Stimulated activated CD4-positive, alpha-beta T cell treated with anti-CD3 and anti-CD28 coated beads, Interleukin-15, amount 100 ng/mL, for 48 hours (primary cell): ENCODE measurements around the gene TGM1.
"Not testable (repeated sequence)": the region's sequence is repeated elsewhere in the genome, so short reads cannot be mapped to it uniquely, and the experiment has no call there.

ENCODE experiments used
- DNase-seq, 2 donors: peaks; one replicate each; pipeline ENCODE4 v3.0.0-alpha.2; 2020; ENCODE audit warnings: low read depth in 2 of 2

TGM1 gene

DNA sequence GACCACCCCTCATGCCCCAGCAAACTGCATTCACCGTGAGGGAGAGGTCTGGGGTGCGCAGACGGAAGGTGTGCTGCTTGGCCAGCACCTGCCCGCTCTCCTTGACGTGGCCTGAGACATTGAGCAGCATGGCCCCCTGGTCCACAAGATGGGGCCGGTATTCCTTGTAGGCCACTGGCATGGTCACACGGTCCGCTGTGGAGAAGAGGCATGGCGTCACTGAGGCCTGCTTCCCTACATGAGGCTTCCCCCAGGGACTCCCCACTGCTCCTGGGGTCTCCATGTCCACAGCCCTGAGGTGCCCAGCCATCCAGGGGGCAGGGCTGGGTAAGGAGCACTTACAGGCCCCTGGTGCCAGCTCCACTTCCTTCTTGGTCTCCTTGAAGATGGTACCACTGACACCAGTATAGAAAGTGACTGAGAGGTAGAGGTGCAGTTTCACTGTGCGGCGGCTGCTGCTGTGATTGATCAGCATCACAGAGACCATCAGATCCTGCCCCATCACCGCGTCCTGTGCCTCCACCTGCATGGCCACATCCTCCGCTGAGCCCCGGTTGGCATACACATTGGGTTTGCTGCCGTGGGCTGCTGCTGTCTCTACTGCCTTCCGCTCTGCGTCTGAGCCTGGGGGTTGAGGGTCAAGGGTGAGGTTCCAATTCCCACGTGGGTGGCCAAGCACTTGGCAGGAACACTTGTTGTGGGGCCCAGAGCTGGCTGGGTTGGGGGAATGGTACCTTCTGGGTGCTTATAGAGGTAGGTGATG, 8.2 kb downstream of the TGM1 start:
- no peak for DNase-seq

DNA sequence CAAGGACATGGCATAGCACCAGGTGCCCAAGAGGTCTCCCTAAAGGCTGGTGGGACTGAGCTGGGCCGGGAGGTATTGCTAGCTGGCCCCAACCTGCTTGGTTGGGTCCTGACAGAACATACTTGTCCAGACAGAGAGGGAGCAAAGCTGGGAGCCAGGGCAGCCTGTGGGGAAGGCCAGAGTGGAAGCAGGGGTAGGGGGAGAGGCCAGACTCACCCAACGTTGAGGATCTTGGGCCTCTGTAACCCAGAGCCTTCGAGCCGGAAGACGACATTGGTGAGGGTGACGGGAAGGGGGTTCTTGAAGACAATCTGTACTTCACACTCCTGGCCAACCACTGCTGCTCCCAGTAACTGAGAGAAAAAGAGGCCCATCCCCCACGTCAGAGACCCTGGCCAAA, 9.0 kb downstream of the TGM1 start:
- no peak for DNase-seq

DNA sequence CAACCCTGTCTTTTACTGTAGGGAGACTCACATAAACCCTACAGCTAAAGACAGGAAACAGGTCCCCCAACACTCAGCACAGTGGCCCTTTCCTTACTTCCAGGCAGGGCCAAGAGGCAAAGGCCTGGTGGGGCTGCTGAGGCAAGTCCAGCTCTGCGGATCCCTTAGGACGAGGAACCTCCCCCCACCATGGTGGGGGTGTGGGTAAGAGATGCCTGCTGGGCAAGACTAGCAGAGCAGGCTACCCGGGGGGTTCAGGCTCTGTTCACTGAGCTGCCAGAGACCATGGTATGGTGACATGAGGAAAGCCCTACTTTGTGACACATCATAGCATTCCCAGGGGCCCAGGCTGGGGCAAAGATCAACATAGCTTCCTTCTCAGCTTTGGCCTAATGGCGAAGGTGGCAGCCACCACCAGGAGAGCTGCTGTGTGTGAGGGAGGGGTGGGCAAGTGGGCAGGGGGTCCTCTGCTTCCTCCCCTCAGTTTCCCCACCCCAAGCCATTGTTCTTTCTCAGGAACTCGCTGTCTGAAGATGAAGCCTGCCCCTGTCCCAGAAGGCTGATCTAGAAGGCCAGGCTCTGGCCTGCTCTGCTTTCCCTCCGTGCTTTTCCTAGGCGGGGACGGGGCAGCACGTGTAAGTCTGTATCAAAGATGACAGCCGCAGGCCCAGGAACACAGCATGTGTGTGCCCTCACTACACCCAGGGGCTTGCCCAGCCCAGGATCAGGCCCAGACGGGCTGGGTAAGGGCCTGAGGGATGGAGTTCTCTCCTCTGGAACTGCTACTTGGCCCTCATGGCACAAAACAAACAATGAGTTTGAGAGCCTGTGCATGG, 10.5 kb downstream of the TGM1 start:
- no peak for DNase-seq

DNA sequence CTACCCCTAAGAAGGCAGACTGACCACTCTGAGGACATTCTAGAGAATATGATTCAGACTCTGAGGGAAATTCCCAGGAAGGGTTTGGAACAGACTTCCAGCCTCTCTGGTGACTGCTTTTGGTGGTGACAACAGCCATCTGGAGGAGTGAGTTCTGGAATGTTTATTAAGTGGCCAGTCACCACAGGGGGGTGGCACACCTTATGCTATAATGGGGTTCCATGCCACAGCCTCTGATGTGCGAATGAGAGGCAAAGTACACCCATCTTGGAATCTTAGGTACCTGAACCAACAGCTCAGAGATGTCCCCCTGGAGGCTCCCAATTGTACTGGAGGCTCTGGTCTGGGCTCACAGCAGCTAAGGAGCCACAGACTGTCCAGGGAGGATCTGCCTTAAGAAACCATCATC, 11.1 kb downstream of the TGM1 start:
- DNase-seq = no peak

DNA sequence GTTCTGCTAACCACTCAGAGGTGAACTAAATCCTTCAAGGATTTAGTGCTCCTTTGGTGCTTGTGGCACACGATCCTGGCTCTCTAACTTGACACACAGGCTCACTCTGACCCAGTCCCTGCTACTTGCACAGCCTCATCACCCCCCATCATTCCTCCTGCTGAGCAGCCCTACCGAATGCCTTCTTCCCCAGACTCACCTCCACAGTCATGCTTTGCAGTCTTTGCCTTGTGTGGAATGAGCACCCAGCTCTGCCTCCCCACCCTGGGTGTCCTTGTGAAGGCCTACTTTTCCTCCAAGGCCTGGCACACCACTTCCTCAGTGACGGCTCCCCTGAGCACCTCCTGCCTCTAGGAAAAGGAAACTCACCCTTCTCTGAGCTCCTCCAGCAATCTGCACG, 12.6 kb downstream of the TGM1 start:
- DNase-seq = no peak

DNA sequence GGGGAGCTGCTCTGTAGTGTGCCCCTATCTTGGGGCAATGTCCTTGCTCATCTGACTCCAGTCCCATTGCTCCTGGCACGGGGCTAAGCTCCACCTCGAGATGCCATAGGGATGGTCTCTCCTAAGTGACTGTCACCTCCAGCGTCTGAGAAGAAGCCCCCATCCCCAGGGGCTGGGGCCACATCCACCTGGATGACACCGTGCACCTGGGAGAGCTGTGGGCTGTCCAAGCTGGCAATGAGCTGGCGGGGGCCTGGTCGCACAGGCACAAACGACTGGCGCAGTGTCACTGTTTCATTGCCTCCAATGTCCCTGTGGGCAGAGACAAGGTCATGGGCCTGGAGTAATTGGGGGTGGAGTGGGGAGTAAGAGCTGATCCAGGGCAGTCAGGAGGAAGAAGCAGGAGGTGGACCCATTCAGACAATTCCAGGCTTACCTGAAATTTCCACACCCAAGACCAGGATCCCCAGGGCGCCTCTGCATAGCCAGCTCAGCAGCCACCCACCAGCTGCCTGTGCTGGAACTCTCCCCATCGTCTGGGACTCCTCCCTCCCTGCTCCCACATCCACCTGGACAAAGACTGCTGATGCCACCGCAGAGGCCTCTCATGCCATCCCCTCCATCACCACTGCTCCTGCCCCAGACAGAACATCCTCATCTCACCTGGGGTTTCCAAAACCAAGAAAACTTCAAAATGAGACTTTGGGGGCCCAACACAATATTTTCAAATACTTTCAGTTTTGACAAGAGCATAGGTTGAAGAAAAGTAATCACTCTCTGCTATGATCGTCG, 13.6 kb downstream of the TGM1 start:
- no peak for DNase-seq

DNA sequence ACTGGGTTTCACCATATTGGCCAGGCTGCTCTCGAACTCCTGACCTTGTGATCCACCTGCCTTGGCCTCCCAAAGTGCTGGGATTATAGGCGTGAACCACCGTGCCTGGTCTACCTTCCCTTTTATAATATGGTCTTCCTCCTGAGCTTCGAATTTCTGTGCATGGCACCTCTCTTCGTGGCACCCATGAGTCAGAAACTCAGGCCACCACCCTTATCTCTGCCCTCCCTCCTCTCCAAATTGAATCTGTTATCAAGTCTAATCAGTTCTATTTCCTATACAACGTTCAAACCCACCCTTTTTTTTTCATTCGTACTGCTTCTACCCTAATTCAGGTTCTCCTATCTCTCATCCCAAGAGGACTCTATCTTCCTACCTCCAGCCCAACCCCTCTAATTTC, 15.6 kb downstream of the TGM1 start:
- no peak for DNase-seq

DNA sequence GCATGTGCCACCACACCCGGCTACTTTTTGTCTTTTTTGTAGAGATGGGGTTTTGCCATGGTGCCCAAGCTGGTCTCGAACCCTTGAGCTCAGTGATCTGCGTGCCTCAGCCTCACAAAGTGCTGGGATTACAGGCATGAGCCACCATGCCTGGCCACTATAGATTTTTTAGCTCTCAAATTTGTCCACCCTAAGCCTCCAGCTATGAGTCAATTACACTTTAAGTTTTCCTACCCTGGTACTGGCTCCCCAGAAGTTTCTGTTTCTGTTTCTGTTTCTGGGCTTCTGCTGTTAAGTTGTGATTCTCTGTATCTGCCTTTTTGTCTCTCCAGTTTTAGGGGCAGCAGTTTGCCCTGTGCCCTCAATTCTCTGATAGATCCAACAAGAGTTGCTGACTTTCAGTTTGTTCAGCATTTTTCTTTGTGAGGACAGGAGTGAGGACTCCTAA, 16.2 kb downstream of the TGM1 start:
- DNase-seq = no peak

DNA sequence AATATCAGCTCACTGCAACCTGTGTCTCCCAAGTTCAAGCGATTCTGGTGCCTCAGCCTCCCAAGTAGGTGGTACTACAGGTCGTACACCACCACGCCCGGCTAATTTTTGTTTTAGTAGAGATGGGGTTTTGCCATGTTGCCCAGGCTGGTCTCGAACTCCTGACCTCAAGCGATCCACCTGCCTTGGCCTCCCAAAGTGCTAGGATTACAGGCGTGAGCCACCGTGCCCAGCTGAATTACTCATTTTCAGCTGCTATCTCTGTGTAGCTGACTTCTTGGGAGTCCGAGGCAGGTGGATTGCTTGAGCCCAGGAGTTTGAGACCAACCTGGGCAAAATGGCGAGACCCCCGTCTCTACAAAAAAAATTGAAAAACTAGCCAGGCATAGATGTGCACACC, 17.6 kb downstream of the TGM1 start:
- DNase-seq = not testable (repeated sequence)

DNA sequence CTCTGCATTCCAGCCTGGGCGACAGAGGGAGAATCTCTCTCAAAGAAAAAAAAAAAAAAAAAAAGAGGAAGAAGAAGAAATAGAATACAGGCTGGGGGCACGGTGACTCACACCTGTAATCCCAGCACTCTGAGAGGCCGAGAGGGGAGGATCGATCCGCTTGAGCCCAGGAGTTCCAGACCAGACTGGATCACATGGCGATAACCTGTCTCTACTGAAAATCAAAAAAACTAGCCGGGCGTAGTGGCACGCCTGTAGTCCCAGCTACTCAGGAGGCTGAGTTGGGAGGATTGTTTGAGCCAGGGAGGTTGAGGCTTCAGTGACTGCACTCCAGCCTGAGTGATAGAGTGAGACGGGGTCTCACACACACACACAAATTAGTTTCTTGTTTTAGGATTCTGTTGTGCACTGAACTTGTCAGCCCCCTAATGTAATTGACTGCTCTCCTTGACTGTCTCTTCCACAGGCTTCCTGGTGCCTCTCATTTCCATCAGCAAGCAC, 19.6 kb downstream of the TGM1 start:
- DNase-seq = no peak

DNA sequence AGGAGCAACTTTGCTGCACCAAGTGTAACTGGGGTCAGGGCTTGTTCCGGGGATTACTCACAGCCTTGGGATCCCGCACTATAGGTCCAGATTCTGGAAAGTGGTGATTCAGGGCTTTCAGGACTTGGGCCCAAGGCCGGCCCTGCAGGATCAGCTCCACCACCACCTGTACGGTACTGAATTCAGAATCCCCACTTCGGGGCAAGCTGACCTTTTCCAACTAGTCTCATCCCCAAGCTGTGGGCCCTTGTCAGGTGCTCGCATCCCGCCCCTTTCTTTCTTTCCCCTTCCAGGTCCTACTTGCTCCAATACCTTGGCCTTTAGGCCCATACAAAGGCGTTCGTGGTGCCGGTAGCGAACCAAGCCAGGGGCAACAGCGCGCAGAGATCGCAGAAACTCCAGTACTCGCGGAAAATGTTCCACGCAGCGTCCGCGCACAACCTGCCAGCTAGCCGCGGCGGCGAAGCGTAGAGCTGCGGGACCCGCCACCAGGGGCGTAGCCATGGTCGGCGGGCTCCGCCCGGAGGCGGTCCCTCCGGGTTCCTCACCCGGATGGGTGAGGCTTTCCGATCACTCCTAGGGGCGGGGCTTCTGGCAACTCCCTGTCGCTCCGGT, 21.0 kb downstream of the TGM1 start:
- peak; percentile 90 to 95 for DNase-seq

DNA sequence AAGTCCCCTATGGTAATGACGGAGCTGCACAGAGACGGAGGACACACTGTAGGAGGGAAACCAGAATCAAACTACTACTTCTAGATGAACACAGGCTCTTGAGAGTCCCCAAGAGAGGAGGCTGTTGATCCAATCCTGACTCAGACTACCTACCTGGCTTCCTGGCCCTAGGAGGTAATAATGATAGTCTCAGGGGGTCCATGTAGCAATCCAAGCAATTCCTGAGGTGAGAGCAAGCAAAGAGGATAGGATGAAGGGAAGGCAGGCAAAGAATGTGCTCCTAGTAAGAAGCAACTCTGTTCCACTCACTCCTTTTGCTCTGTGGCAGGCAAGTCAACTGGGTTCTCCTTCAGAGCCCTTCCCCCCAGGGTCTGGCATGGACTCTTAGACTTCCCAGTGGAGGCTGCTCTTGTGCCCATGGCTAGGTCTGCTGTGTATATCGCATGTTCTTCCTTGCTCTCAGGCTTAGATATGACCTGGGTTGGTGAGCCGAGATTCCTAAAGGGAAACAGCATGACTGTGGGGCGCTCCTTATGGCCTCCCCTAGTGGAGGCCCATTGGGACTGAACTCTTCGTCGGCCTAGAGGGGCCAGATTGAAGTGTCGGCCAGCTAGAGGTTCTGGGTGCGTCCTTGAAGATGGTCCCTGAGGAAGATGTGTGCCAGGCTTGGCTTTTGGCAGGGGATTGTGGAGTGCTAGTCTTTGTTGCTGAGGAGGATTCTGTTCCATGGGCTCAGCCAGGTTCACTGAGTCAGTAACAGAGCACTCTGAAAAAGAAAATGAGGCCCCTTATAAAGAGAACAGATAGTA, 22.7 kb downstream of the TGM1 start:
- no peak for DNase-seq

DNA sequence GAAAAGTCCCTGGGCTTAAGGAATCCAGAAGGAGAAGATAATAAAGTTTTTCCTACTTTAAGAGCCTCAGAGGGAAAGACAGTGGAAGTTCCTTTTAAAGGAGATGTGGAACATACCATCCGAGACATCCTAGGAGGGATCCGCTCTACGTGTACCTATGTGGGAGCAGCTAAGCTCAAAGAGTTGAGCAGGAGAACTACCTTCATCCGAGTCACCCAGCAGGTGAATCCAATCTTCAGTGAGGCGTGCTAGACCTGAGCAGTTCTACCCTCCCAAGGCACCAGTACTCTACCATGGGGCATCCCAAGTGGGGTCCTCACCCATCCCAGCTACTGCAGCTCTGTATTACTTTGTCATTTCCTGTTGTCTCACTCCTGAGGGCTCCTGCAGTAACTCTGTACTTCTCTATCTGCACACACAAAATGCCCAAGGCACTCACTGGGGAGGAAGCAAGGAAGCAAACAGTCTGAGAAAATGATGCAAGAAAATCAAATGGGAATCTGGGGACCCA, 24.4 kb downstream of the TGM1 start:
- DNase-seq = no peak

DNA sequence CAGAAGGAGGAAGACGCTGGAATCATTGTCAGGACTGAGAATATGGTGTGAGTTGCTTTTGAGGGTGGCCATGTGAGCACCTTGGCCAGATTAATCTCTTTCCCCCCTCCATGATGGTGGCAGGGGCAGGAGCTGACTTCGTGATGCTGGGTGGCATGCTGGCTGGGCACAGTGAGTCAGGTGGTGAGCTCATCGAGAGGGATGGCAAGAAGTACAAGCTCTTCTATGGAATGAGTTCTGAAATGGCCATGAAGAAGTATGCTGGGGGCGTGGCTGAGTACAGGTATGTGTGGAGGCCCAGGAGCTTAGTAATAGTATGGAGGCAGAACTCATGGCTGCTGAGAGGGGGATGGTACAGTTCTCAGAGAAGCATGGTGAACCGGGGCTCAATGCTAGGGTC, 24.9 kb downstream of the TGM1 start:
- no peak for DNase-seq

DNA sequence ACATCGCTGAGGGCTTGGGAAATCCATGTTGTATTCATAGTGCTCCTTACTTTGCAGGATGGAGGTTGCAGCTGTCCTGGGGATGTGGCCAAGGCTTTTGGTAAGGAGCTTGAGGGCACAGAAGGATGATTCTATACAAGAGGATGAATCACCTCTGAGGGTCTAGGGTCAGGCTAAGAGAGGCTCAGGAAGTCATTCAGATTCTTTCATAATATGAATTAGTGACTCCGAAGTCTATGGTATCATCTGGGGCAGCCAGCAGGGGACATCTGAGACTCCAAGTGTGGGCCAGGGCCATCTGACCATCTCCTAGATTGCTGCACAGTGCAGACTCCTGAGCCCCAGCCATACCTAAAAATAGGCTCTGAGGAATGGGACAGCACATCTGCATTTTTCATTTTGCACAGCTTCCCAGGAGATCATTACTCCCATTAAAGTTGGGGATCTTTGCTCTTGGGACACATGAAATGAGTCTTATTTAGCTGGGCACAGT, 25.5 kb downstream of the TGM1 start:
- no peak for DNase-seq

DNA sequence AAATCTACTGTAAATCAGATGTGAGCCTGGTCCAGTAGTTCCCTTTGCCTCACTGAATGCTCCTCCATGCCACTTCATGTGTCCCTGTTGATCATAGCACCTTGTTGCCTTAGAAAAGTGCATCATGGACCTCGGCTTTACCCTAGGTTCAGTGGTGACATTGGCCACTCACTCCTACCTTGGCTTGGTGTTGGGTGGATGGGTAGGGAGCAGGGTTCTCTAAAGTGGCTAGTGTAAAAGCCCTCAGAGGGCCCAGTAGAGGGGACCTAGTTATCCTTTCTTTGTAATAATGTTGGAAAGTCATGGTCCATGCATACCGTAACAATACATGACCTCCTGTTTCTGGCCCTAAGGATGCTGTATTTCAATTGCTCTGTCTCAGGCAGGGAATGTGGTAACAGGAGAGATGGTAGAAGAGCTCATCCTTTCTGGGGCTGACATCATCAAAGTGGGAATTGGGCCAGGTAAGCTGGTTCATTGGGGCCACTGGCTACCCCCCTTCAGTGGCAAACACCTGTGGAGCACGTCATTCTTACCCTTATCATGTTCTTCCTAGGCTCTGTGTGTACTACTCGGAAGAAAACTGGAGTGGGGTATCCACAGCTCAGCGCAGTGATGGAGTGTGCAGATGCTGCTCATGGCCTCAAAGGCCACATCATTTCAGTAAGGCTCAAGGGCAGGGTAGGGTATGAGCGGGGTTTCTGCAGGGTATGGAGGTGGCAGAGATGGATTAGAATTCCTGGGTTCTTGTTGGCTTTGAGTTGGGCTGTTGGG, 26.1 kb downstream of the TGM1 start:
- DNase-seq = no peak

DNA sequence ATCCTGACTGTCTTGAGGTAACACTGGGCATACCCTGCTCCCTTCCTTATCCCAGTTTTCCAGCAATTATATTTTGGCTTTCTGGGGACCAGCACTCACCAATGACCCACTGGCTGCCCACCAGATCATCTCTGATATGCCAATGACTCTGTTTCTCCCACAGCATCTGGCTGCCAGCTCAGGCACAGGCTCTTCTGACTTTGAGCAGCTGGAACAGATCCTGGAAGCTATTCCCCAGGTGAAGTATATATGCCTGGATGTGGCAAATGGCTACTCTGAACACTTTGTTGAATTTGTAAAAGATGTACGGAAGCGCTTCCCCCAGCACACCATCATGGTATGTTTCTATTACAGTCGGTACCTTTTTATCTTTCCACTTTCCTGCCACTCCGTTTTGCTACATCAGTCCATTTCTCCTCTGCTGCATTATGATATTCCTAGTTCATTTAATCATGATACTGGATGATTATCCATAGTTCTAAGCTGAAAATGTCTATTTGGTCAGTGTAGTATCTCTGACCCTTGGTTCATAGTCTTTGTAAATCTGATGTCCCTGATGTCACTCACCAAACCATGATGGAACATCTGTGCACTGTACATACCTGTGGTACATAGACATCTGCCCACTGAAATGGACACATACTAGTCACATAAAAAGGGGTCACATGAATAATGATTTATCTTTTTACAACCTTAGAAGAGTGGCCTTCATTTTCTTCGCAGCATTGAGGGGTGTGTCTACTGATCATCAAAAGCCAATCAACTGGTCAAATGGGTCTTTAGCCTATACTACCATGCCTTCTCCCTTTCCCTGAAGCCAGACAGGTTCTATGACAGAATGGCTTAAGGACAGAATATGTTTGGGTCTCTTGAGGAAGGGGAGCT, 26.9 kb downstream of the TGM1 start:
- no peak for DNase-seq

DNA sequence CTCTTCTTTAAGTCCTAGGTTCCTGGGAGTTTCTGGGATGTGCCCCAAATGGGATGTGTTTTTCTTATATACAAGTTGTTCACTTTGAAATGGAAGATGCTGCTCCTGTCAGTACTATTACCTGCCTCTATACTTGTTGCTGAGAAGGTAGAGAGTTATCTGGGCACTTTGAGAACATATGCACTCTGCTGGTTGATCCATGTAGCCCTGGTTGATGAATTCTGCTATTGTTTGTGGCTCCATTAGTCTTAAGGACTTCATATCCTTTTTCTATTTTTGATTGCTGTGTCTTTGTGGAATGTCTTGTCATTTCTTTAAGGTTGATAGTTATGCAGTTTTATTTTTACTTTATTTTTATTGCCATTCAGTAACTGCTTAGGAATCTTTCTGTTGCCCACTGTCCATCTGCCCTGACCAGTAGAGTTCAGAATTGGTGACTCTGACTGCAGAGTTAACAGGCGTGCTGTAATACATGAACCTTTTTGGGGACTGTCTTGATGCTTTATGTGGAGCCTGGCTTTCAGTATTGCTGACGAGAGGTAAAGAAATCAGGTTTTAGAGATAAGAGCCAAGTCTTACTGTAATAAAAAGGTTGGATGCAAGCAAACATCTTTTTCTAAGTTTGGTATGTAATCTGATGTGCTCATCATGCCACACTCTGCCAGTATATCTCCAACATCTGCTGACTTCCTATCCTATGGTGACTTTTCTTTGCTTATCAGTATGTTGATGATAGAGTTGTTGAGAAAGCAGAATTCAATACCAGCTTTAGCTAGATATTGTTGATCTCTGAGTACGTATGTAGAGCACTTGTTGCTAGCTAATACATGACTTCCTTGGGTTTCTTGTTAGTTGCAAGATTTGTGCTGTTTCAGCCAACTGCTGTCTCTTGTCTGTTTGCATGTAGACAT, 28.6 kb downstream of the TGM1 start:
- DNase-seq = no peak
